CD4-positive, alpha-beta T cell (primary cell): ENCODE measurements around the gene RSPH10B2. TPM values are rescaled to one million over a fixed set of nuclear protein-coding genes. Genes with fewer than 3 reads are reported as not detected.
A peak's percentile ranks its signal among the peaks of the same experiment; 100 is the strongest.
"Not testable (repeated sequence)": the region's sequence is repeated elsewhere in the genome, so short reads cannot be mapped to it uniquely, and the experiment has no call there.

Experiments used
- ATAC-seq: fragments of 200-7000 bp; cut with Tn5 transposase; one replicate; pipeline ENCODE4 v1.10.0; 2022; ENCODE audit warnings: mild to moderate bottlenecking; ENCODE audit not compliant: poor library complexity
- CTCF ChIA-PET: fragments of 350-600 bp; sonication (Branson Sonifier 250); formaldehyde crosslinking; loops from one replicate; lab custom pipeline; 2021; ENCODE audit warnings: antibody characterized with exemption, inconsistent platforms; lab: Charles Lee
- POLR2A ChIA-PET: fragments of 350-600 bp; sonication (Branson Sonifier 250); formaldehyde crosslinking; loops from one replicate; lab custom pipeline; 2021; ENCODE audit warnings: antibody characterized with exemption, inconsistent platforms; lab: Charles Lee
- DNase-seq, 14 experiments: peaks; one replicate each; pipeline ENCODE4 v3.0.0-alpha.2; 2013 to 2020; ENCODE audit warnings: mixed read lengths in 2 of 14
- H3K27ac ChIP-seq, 2 donors: one replicate each; pipeline versions ENCODE4 v1.5.1 to v1.7.0; 2013; ENCODE audit warnings: low read length in 2 of 2, low read depth in 1 of 2, mild to moderate bottlenecking in 1 of 2
- H3K27me3 ChIP-seq, 2 experiments: 1 replicate in 1 of 2; 2 replicates in 1 of 2; pipeline versions ENCODE4 v1.6.1 to v1.7.0; 2013; ENCODE audit warnings: low read length in 2 of 2, control low read depth in 1 of 2, mild to moderate bottlenecking in 1 of 2, moderate library complexity in 1 of 2; ENCODE audit not compliant: insufficient read depth in 2 of 2, control insufficient read depth in 1 of 2
- H3K36me3 ChIP-seq: one replicate; pipeline ENCODE4 v1.6.1; 2013; ENCODE audit warnings: low read length, control low read depth; ENCODE audit not compliant: insufficient read depth
- H3K4me1 ChIP-seq: one replicate; pipeline ENCODE4 v1.6.1; 2013; ENCODE audit warnings: low read length, control low read depth; ENCODE audit not compliant: insufficient read depth
- H3K4me3 ChIP-seq: one replicate; pipeline ENCODE4 v1.5.1; 2013; ENCODE audit warnings: mild to moderate bottlenecking, low read length, moderate library complexity
- H3K9me3 ChIP-seq, 2 experiments: 1 replicate in 1 of 2; 2 replicates in 1 of 2; pipeline versions ENCODE4 v1.6.1 to v1.7.0; 2013; ENCODE audit warnings: low read length in 2 of 2, mild to moderate bottlenecking in 2 of 2, control low read depth in 1 of 2, moderate library complexity in 1 of 2; ENCODE audit not compliant: control insufficient read depth in 1 of 2, insufficient read depth in 1 of 2
- H3K27ac Mint-ChIP-seq: one replicate; pipeline ENCODE4 v1.8.0; 2020; ENCODE audit warnings: mixed read lengths
- H3K27me3 Mint-ChIP-seq: one replicate; pipeline ENCODE4 v1.8.0; 2021; ENCODE audit warnings: mixed read lengths
- H3K36me3 Mint-ChIP-seq: one replicate; pipeline ENCODE4 v1.8.0; 2021; ENCODE audit warnings: low read depth, mixed read lengths
- H3K4me1 Mint-ChIP-seq: one replicate; pipeline ENCODE4 v1.8.0; 2021; ENCODE audit warnings: low read depth, mixed read lengths
- H3K4me3 Mint-ChIP-seq: one replicate; pipeline ENCODE4 v1.8.0; 2020; ENCODE audit warnings: mild to moderate bottlenecking, mixed read lengths
- H3K9me3 Mint-ChIP-seq: one replicate; pipeline ENCODE4 v1.8.0; 2020; ENCODE audit warnings: mixed read lengths
- intact Hi-C, 2 experiments: fragments of 100-400 bp; cut with DNase I in 1 of 2; cut with micrococcal nuclease in 1 of 2; formaldehyde crosslinking; loops; one replicate each; pipeline versions ENCODE4 v1.15.1 to v1.9.0; 2023 to 2025; cut with DNase I, micrococcal nuclease
- total RNA-seq, 174 experiments: library from RNA in 2 of 174; stranded (reverse) in 2 of 174; gene quantifications; one replicate each; pipeline ENCODE4 v1.2.3 and lab custom pipeline; 2021 to 2026

Gene RSPH10B2
- total RNA-seq, 2 experiments from 2014 or later = not detected

DNA sequence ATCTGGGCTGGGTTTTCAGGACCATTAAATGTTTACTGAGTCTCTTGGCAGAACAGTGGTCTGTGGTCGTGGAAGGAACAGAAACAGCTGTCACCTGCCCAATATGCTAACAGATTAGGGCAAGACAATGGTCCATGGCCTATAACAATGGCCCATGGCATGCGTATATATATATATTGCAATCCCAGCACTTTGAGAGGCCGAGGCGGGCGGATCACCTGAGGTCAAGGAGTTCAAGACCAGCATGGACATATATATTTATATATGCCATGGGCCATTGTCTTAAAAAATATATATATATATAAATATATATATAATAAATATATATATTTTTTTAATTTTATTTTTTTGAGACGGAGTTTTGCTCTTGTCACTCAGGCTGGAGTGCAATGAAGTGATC lies 27.7 kb downstream of the RSPH10B2 start:
- intact Hi-C loops, ATAC-seq, POLR2A ChIA-PET, H3K27ac ChIP-seq, H3K27ac Mint-ChIP-seq, H3K9me3 Mint-ChIP-seq, H3K4me3 Mint-ChIP-seq, H3K4me3 ChIP-seq, DNase-seq, H3K27me3 Mint-ChIP-seq, H3K9me3 ChIP-seq, H3K27me3 ChIP-seq, H3K4me1 ChIP-seq, H3K36me3 ChIP-seq, H3K36me3 Mint-ChIP-seq, H3K4me1 Mint-ChIP-seq, CTCF ChIA-PET: not testable (repeated sequence)

DNA sequence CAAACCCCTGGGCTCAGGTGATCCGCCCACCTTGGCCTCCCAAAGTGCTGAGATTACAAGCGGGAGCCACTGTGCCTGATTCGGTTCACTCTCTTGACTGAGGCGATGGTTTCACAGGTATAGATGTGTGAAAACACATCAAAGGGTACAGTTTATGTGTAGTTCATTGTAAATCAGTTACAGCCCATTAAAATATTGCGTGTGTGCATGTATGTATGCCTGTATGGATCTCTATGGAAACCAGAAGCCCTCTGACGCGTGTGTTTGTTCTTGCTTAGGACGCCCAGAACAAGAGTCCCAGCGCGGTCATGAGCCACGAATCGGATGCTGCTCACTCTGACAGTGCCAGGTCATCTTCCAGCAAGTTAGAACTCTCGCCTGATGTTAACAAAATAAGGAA lies 35.5 kb downstream of the RSPH10B2 start:
- H3K9me3 ChIP-seq, DNase-seq, H3K27ac Mint-ChIP-seq, intact Hi-C loops, H3K4me1 Mint-ChIP-seq, POLR2A ChIA-PET, H3K27ac ChIP-seq, H3K36me3 ChIP-seq, H3K27me3 ChIP-seq, H3K27me3 Mint-ChIP-seq, H3K9me3 Mint-ChIP-seq, H3K4me3 Mint-ChIP-seq, H3K4me3 ChIP-seq, H3K4me1 ChIP-seq, H3K36me3 Mint-ChIP-seq, CTCF ChIA-PET: not testable (repeated sequence)
- ATAC-seq = peak; percentile 34

DNA sequence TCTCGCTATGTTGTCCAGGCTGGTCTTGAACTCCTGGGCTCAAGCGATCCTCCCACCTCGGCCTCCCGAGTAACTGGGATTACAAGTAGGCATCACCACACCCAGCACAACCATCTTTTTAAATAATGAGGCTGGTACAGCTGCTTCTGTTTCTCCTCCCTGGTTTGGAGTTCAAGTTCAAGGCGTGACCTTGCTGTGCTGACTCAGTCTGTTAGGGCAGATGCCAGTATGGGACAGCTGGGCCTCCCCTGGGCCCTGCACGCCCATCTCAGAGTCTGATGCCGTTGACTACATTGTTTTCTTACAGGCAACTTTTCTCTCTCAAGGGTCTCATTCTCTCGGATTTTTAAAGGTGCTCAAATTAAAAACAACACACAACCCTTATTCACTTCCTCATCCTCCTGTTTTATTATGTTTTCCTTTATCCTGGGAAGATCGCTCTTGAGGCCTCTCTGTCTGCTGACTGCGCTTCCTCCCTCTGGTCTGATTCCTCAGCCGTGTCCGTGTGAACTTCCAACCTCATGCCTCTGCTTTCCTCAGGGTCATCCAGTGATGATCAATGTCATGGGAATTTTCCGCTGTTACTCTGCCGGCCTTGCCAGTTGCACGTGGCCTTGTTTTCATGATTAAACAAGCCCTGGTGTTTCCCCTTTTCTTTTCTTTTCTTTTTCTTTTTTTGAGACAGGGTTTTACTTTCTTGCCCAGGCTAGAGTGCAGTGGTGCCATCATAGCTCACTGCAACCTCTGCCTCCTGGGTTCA lies 38.4 kb downstream of the RSPH10B2 start:
- H3K4me1 Mint-ChIP-seq = not testable (repeated sequence)

GRCh38 chr7:6794276-6794675 lies 40.4 kb downstream of the RSPH10B2 start:
- H3K9me3 ChIP-seq, ATAC-seq, CTCF ChIA-PET, H3K4me3 ChIP-seq, H3K4me3 Mint-ChIP-seq, DNase-seq, H3K4me1 Mint-ChIP-seq, H3K9me3 Mint-ChIP-seq, H3K4me1 ChIP-seq, H3K27ac ChIP-seq, intact Hi-C loops, H3K36me3 Mint-ChIP-seq, H3K27me3 ChIP-seq, H3K27me3 Mint-ChIP-seq, H3K36me3 ChIP-seq, POLR2A ChIA-PET, H3K27ac Mint-ChIP-seq: not testable (repeated sequence)

More for the DNA sequence above, 38.4 kb downstream of the RSPH10B2 start:
- H3K9me3 ChIP-seq, H3K4me1 ChIP-seq, H3K36me3 Mint-ChIP-seq, CTCF ChIA-PET, H3K27ac ChIP-seq, H3K9me3 Mint-ChIP-seq, H3K27ac Mint-ChIP-seq, H3K36me3 ChIP-seq, intact Hi-C loops, DNase-seq, H3K4me3 ChIP-seq, H3K4me3 Mint-ChIP-seq, H3K27me3 Mint-ChIP-seq, H3K27me3 ChIP-seq, ATAC-seq, POLR2A ChIA-PET: not testable (repeated sequence)

DNA sequence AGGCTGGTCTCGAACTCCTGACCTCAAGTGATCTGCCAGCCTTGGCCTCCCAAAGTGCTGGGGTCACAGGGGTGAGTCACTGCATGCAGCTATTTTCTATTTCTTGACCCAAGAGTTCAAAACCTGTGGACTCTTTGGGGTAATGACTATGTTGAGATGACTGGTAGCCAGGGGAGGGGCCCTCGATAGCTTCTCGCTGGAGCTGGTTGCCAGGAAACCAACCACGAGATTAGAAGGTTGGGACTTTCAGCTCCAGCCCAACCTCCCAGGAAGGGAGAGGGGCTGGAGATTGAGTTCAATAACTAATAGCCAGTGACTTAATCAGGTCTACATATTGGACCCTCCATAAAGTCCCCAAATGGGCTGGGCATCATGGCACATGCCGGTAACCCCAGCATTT lies 43.3 kb downstream of the RSPH10B2 start:
- POLR2A ChIA-PET, ATAC-seq, intact Hi-C loops, DNase-seq, CTCF ChIA-PET, H3K27ac ChIP-seq, H3K9me3 ChIP-seq, H3K4me3 Mint-ChIP-seq, H3K27ac Mint-ChIP-seq, H3K27me3 ChIP-seq, H3K4me3 ChIP-seq, H3K36me3 ChIP-seq, H3K4me1 Mint-ChIP-seq, H3K27me3 Mint-ChIP-seq, H3K36me3 Mint-ChIP-seq, H3K9me3 Mint-ChIP-seq, H3K4me1 ChIP-seq: not testable (repeated sequence)

DNA sequence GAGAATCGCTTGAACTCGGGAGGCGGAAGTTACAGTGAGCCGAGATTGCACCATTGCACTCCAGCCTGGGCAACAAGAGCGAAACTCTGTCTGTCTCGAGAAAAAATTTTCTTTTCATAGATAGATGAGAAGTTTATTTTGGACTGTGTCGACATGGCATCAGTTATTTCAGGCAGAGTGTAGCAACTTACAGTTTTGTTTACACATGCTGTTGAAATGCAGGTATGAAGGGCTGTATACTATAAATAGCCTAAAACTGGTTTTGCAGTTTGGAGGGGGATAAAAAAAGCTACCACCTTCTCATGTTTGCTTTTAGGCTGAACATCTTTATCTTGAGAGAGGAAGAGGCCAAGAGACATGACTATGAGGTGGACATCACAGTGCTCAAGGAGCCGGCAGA lies 44.1 kb downstream of the RSPH10B2 start:
- H3K27ac ChIP-seq, H3K27me3 Mint-ChIP-seq, H3K36me3 ChIP-seq, H3K4me3 Mint-ChIP-seq, CTCF ChIA-PET, H3K27me3 ChIP-seq, ATAC-seq, H3K9me3 Mint-ChIP-seq, intact Hi-C loops, H3K4me3 ChIP-seq, H3K27ac Mint-ChIP-seq, DNase-seq, H3K4me1 Mint-ChIP-seq, H3K9me3 ChIP-seq, H3K36me3 Mint-ChIP-seq, POLR2A ChIA-PET, H3K4me1 ChIP-seq: not testable (repeated sequence)

GRCh38 chr7:6799887-6800286 lies 46.0 kb downstream of the RSPH10B2 start:
- CTCF ChIA-PET, H3K27me3 ChIP-seq, H3K36me3 Mint-ChIP-seq, DNase-seq, H3K9me3 Mint-ChIP-seq, intact Hi-C loops, H3K27ac ChIP-seq, H3K36me3 ChIP-seq, H3K9me3 ChIP-seq, H3K4me3 Mint-ChIP-seq, H3K4me1 Mint-ChIP-seq, H3K27me3 Mint-ChIP-seq, H3K4me1 ChIP-seq, H3K27ac Mint-ChIP-seq, POLR2A ChIA-PET, H3K4me3 ChIP-seq, ATAC-seq: not testable (repeated sequence)
